Brain pericyte (primary cell): ENCODE data around the gene SRGAP3.

ENCODE experiments used
- DNase-seq: peaks from one replicate; pipeline ENCODE4 v3.0.0-alpha.2; 2012; ENCODE audit warnings: low read depth, low spot score

The SRGAP3 gene

GRCh38 chr3:8968375-8968882 is 281.0 kb downstream of the SRGAP3 start:
- no peak for DNase-seq

GRCh38 chr3:8967553-8967952 is 281.9 kb downstream of the SRGAP3 start:
- no peak for DNase-seq

- DNase-seq = no peak
Observed at GRCh38 chr3:8966820-8967348, 282.6 kb downstream of the SRGAP3 start.

GRCh38 chr3:8966150-8966819 is 283.2 kb downstream of the SRGAP3 start:
- DNase-seq = no peak

GRCh38 chr3:8964436-8965370 is 284.7 kb downstream of the SRGAP3 start:
- no peak for DNase-seq

GRCh38 chr3:8963137-8963853 is 286.2 kb downstream of the SRGAP3 start, which contains the start of gene RAD18:
Gene RAD18 (minus strand): TSS chr3:8963472. CDS start chr3:8963385, 87 bp downstream.
- DNase-seq = peak; percentile 65

GRCh38 chr3:8962226-8962861 is 287.1 kb downstream of the SRGAP3 start:
- DNase-seq = no peak

GRCh38 chr3:8959668-8960067 is 289.8 kb downstream of the SRGAP3 start:
- DNase-seq = no peak

- DNase-seq = no peak
Observed at GRCh38 chr3:8954938-8955763, 294.3 kb downstream of the SRGAP3 start.

GRCh38 chr3:8953313-8953712 is 296.1 kb downstream of the SRGAP3 start:
- DNase-seq = no peak

GRCh38 chr3:8952130-8952529 is 297.3 kb downstream of the SRGAP3 start:
- DNase-seq = no peak

- no peak for DNase-seq
Observed at GRCh38 chr3:8945890-8946600, 303.4 kb downstream of the SRGAP3 start.

- no peak for DNase-seq
Observed at GRCh38 chr3:8942746-8943488, 306.5 kb downstream of the SRGAP3 start.

GRCh38 chr3:8942115-8942514 is 307.3 kb downstream of the SRGAP3 start:
- no peak for DNase-seq

GRCh38 chr3:8938021-8938420 is 311.4 kb downstream of the SRGAP3 start:
- DNase-seq = no peak

- DNase-seq = peak; percentile 27
Observed at GRCh38 chr3:8937064-8938020, 312.1 kb downstream of the SRGAP3 start.

- no peak for DNase-seq
Observed at GRCh38 chr3:8932507-8932906, 316.9 kb downstream of the SRGAP3 start.

GRCh38 chr3:8931342-8931741 is 318.1 kb downstream of the SRGAP3 start:
- no peak for DNase-seq
